H9 (cell line): ENCODE measurements around the gene C3orf22. TPM values are rescaled to one million over a fixed set of nuclear protein-coding genes. Genes with fewer than 3 reads are reported as not detected.

Experiments used
- DNase-seq: peaks from one replicate; pipeline ENCODE4 v3.0.0-alpha.2; 2017
- H2AFZ ChIP-seq: one replicate; pipeline ENCODE4 v1.6.1; 2013; ENCODE audit warnings: mild to moderate bottlenecking, low read length, control low read depth, moderate library complexity
- H2AK5ac ChIP-seq: 2 replicates; pipeline ENCODE4 v1.6.1; 2013; ENCODE audit warnings: low read length, control low read depth, mixed read lengths; ENCODE audit not compliant: insufficient read length
- H2BK120ac ChIP-seq: one replicate; pipeline ENCODE4 v1.6.1; 2013; ENCODE audit warnings: low read depth, mild to moderate bottlenecking, low read length, control low read depth, inconsistent platforms; ENCODE audit not compliant: poor library complexity, severe bottlenecking
- H2BK12ac ChIP-seq: 2 replicates; pipeline ENCODE4 v1.6.1; 2013; ENCODE audit warnings: low read length, control low read depth, mixed read lengths, low read depth; ENCODE audit not compliant: insufficient read length
- H2BK15ac ChIP-seq: 2 replicates; pipeline ENCODE4 v1.6.1; 2013; ENCODE audit warnings: low read depth, low read length, control low read depth
- H2BK20ac ChIP-seq: one replicate; pipeline ENCODE4 v1.6.1; 2013; ENCODE audit warnings: low read depth, mild to moderate bottlenecking, low read length, control low read depth, inconsistent platforms; ENCODE audit not compliant: poor library complexity, severe bottlenecking
- H2BK5ac ChIP-seq: 2 replicates; pipeline ENCODE4 v1.6.1; 2013; ENCODE audit warnings: low read length, control low read depth, mixed read lengths; ENCODE audit not compliant: insufficient read length
- H3K14ac ChIP-seq: 2 replicates; pipeline ENCODE4 v1.6.1; 2013; ENCODE audit warnings: low read length, control low read depth; ENCODE audit not compliant: insufficient read depth
- H3K18ac ChIP-seq: 2 replicates; pipeline ENCODE4 v1.6.1; 2013; ENCODE audit warnings: low read depth, mild to moderate bottlenecking, mixed read lengths, low read length, control low read depth; ENCODE audit not compliant: insufficient read length
- H3K23ac ChIP-seq: 2 replicates; pipeline ENCODE4 v1.6.1; 2013; ENCODE audit warnings: low read length, control low read depth, mixed read lengths, low read depth; ENCODE audit not compliant: insufficient read length
- H3K23me2 ChIP-seq: 2 replicates; pipeline ENCODE4 v1.6.1; 2013; ENCODE audit warnings: low read depth, mild to moderate bottlenecking, mixed read lengths, low read length, control low read depth; ENCODE audit not compliant: insufficient read length, poor library complexity, severe bottlenecking
- H3K27ac ChIP-seq: 2 replicates; pipeline ENCODE4 v1.5.1; 2013; ENCODE audit warnings: low read length, control low read depth, mixed read lengths, low read depth; ENCODE audit not compliant: insufficient read length
- H3K27me3 ChIP-seq: 2 replicates; pipeline ENCODE4 v1.6.1; 2013; ENCODE audit warnings: low read length, control low read depth, inconsistent platforms; ENCODE audit not compliant: insufficient read depth
- H3K4ac ChIP-seq: 2 replicates; pipeline ENCODE4 v1.6.1; 2013; ENCODE audit warnings: low read depth, mild to moderate bottlenecking, control low read depth, inconsistent platforms, low read length, moderate library complexity
- H3K4me1 ChIP-seq: 2 replicates; pipeline ENCODE4 v1.6.1; 2013; ENCODE audit warnings: low read length, control low read depth, inconsistent platforms; ENCODE audit not compliant: insufficient read depth
- H3K4me2 ChIP-seq: 2 replicates; pipeline ENCODE4 v1.6.1; 2013; ENCODE audit warnings: low read length, control low read depth, mixed read lengths; ENCODE audit not compliant: insufficient read length, insufficient read depth
- H3K56ac ChIP-seq: 2 replicates; pipeline ENCODE4 v1.6.1; 2013; ENCODE audit warnings: low read depth, mild to moderate bottlenecking, mixed read lengths, low read length, control low read depth; ENCODE audit not compliant: insufficient read length
- H3K79me1 ChIP-seq: 2 replicates; pipeline ENCODE4 v1.6.1; 2013; ENCODE audit warnings: low read depth, mild to moderate bottlenecking, moderate library complexity, low read length, control low read depth, inconsistent platforms; ENCODE audit not compliant: insufficient read depth, poor library complexity, severe bottlenecking
- H3K79me2 ChIP-seq: 2 replicates; pipeline ENCODE4 v1.6.1; 2013; ENCODE audit warnings: low read length, control low read depth, inconsistent platforms; ENCODE audit not compliant: insufficient read depth
- H3K9ac ChIP-seq: 2 replicates; pipeline ENCODE4 v1.6.1; 2013; ENCODE audit warnings: low read length, control low read depth, mixed read lengths; ENCODE audit not compliant: insufficient read length; ENCODE audit errors: extremely low read depth
- H3K9me3 ChIP-seq: one replicate; pipeline ENCODE4 v1.6.1; 2013; ENCODE audit warnings: low read depth, low read length, inconsistent platforms; ENCODE audit not compliant: control insufficient read depth
- H3T11ph ChIP-seq: one replicate; pipeline ENCODE4 v1.6.1; 2013; ENCODE audit warnings: mild to moderate bottlenecking, low read length, control low read depth, inconsistent platforms
- H4K20me1 ChIP-seq: one replicate; pipeline ENCODE4 v1.6.1; 2013; ENCODE audit not compliant: control insufficient read depth, insufficient read length, insufficient read depth
- H4K5ac ChIP-seq: 2 replicates; pipeline ENCODE4 v1.6.1; 2013; ENCODE audit warnings: low read depth, mild to moderate bottlenecking, mixed read lengths, low read length, control low read depth; ENCODE audit not compliant: insufficient read length
- H4K8ac ChIP-seq: replicated peaks from 2 replicates; pipeline ENCODE4 v1.6.1; 2013; ENCODE audit warnings: low read length, control low read depth, mixed read lengths, low read depth; ENCODE audit not compliant: insufficient read length
- H4K91ac ChIP-seq: 2 replicates; pipeline ENCODE4 v1.6.1; 2013; ENCODE audit warnings: low read depth, mild to moderate bottlenecking, moderate library complexity, mixed read lengths, low read length, control low read depth; ENCODE audit not compliant: insufficient read length
- H3K27ac Mint-ChIP-seq, 3 experiments: 2 replicates in 2 of 3; 3 replicates in 1 of 3; pipeline ENCODE4 v1.8.0; 2020 to 2021; ENCODE audit warnings: mixed read lengths in 3 of 3, mild to moderate bottlenecking in 1 of 3, moderate library complexity in 1 of 3
- H3K27me3 Mint-ChIP-seq: 2 replicates; pipeline ENCODE4 v1.8.0; 2021; ENCODE audit warnings: low read depth, mild to moderate bottlenecking, moderate library complexity, mixed read lengths
- H3K36me3 Mint-ChIP-seq, 3 experiments: 2 replicates in 2 of 3; 3 replicates in 1 of 3; pipeline ENCODE4 v1.8.0; 2020 to 2021; ENCODE audit warnings: low read depth in 3 of 3, mixed read lengths in 3 of 3; ENCODE audit not compliant: insufficient read depth in 1 of 3
- H3K4me1 Mint-ChIP-seq, 2 experiments: 2 replicates each; pipeline ENCODE4 v1.8.0; 2020; ENCODE audit warnings: mixed read lengths in 2 of 2
- H3K4me3 Mint-ChIP-seq, 2 experiments: 2 replicates in 1 of 2; 3 replicates in 1 of 2; pipeline ENCODE4 v1.8.0; 2020 to 2021; ENCODE audit warnings: mild to moderate bottlenecking in 2 of 2, mixed read lengths in 2 of 2, moderate library complexity in 1 of 2
- H3K9me3 Mint-ChIP-seq, 2 experiments: 2 replicates in 1 of 2; 3 replicates in 1 of 2; pipeline ENCODE4 v1.8.0; 2020; ENCODE audit warnings: mild to moderate bottlenecking in 2 of 2, mixed read lengths in 2 of 2, moderate library complexity in 1 of 2
- WGBS: extraction: QIAGEN DNeasy Blood & Tissue Kit; methylation state at CpG from one replicate; pipeline ENCODE4 v1.1.7; 2013; ENCODE audit warnings: missing lambda C conversion rate, low lambda C conversion rate, mixed read lengths; ENCODE audit not compliant: insufficient read length; ENCODE audit errors: extremely low coverage; 5-methylcytosine and 5-hydroxymethylcytosine counted together
- total RNA-seq: library from RNA; stranded (reverse); gene quantifications from 2 replicates; pipeline ENCODE4 v1.2.1, GENCODE V29; 2021
- TF ChIP-seq, protein P1 (sequence below): fragments of 200-600 bp; sonication (generic); conservative IDR thresholded peaks from 3 replicates; pipeline ENCODE4 v1.8.0; 2021; ENCODE audit warnings: antibody characterized with exemption, mild to moderate bottlenecking

Gene C3orf22
- total RNA-seq, 1 experiment from 2014 or later: not detected

DNA sequence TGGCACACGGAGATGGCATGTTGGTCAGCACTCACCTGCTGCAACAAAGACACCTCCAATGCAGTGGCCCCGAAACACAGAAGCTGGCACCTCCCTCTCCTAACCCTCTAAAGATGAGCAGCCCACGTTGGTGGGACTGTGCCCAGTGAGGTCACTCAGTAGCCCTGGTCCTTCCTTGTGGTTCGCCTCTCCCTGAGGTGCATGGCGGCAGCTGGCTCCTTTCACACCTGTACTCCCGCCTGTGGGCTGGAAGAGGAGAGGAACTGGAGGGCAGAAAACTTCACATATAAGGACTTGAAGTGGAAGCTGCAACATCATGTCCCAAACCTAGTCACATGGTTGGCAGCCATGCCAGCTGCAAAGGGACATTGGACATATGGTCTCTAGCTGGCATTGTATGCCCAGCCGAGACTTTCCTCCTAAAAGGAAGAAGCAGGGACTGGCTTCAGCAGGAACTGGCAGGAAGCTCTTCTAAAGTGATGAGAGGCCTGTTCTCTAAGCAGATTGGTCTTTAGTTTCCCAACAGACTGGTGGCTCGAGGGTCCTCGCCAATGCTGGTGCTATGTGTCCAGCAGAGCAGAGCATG is 10.8 kb upstream of the C3orf22 start:
- no peak overlapping the region for H3K4me3 Mint-ChIP-seq
- Histone ChIP-seq H3K9ac (no peak overlapping the region), H2BK15ac (no peak overlapping the region), H3K79me1 (no peaks in the 10 kb centered on the region), H3K4ac (no peak overlapping the region), H3K79me2 (no peaks in the 10 kb centered on the region), H2BK12ac (no peak overlapping the region), H3T11ph (no peak overlapping the region), H3K4me1 (no peaks in the 10 kb centered on the region), H2AFZ (no peak overlapping the region), H4K8ac (no peak overlapping the region), H4K91ac (no peak overlapping the region), H3K4me2 (no peak overlapping the region), H3K56ac (no peak overlapping the region), H3K27me3 (no peaks in the 10 kb centered on the region), H3K27ac (no peak overlapping the region), H3K23ac (no peak overlapping the region), H4K5ac (no peak overlapping the region), H3K9me3 (no peaks in the 10 kb centered on the region), H3K18ac (no peak overlapping the region), H2AK5ac (no peak overlapping the region), H3K23me2 (no peaks in the 10 kb centered on the region), H2BK5ac (no peak overlapping the region), H4K20me1 (no peaks in the 10 kb centered on the region), H2BK120ac (no peak overlapping the region), H3K14ac (no peak overlapping the region), H2BK20ac (no peak overlapping the region)
- H3K27me3 Mint-ChIP-seq: peaks cover 2% of the 10 kb centered on the region; the same call in 1 of the 2 replicates
- no peaks in the 10 kb centered on the region for H3K36me3 Mint-ChIP-seq
- TF ChIP-seq, protein P1, sequence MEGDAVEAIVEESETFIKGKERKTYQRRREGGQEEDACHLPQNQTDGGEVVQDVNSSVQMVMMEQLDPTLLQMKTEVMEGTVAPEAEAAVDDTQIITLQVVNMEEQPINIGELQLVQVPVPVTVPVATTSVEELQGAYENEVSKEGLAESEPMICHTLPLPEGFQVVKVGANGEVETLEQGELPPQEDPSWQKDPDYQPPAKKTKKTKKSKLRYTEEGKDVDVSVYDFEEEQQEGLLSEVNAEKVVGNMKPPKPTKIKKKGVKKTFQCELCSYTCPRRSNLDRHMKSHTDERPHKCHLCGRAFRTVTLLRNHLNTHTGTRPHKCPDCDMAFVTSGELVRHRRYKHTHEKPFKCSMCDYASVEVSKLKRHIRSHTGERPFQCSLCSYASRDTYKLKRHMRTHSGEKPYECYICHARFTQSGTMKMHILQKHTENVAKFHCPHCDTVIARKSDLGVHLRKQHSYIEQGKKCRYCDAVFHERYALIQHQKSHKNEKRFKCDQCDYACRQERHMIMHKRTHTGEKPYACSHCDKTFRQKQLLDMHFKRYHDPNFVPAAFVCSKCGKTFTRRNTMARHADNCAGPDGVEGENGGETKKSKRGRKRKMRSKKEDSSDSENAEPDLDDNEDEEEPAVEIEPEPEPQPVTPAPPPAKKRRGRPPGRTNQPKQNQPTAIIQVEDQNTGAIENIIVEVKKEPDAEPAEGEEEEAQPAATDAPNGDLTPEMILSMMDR: no peak
- H3K27ac Mint-ChIP-seq: no peak overlapping the region
- no peaks in the 10 kb centered on the region for H3K9me3 Mint-ChIP-seq
- DNase-seq: no peak
- whole genome bisulfite sequencing: no CpG with 5 or more reads among the region's 9 CpGs
- H3K4me1 Mint-ChIP-seq: peaks cover 6 to 7% of the 10 kb centered on the region in 2 experiments; a peak in 3 of 4 replicates
